ENCODE measurements around the gene CDKN2A.
A peak's percentile ranks its signal among the peaks of the same experiment; 100 is the strongest.

CDKN2A gene

DNA sequence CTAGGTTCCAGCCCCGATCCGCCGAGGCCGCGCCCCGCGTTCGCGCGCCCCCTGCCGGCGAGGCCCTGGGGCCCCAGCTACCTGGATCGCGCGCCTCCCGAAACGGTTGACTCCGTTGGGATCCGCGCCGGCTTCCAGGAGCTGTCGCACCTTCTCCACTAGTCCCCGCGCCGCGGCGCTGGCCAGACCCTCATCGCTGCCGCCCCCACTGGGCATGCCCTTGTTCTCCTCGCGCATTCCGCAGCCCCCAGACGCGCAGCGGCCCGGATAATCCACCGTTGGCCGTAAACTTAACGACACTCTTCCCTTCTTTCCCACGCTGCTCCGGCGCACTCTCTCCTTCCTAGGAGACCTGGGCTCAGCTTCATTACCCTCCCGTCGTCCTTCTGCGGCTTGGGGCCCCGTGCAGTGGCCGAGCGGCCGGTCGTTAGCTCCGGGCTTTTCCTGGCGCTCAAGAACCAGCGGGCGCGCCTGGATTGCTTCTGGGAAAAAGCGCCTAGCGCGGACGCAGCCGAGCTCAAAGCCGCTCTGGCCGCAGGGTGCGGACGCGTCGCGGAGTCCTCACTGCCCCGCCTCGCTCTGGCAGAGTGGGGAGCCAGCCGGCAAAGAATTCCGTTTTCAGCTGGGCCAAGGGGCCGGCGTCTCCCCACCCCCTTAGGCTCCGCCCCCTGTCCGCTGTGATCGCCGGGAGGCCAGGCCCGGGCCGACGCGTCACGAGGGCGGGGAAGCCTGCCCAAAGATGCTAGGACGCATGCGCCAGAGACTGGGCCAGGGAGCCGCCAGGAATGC is 14.7 kb upstream of the CDKN2A start, which contains the start of gene CDKN2B:
TSS of gene CDKN2B (minus strand) at position 589 of the 789 bp plus-strand sequence. CDS start at position 237, 352 bp downstream.
- H3K4me3 ChIP-seq (ENCODE audit: low read depth, low read length) = peak within 1 kb of the TSS; percentile 89
- DNase-seq (ENCODE audit: low read depth) = peak; percentile 84

DNA sequence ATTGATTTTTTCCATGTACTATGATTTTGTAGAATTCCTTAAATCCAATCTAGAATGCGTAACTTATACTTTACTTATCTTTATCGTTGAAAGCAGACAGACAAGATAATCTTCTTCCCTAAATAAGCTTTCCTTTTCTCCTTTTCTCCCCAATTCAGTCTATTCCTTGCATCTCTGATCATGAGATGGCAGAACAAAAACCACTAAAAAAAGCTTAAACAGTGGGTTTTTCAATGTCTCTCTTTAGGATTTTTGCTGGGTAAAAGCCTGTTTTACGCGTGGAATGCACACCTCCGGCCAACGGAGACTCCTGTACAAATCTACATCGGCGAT is 14.2 kb upstream of the CDKN2A start:
- H3K4me3 ChIP-seq (ENCODE audit: low read depth, low read length) = peak overlapping the region; percentile 89
- no peak for DNase-seq (ENCODE audit: low read depth)

DNA sequence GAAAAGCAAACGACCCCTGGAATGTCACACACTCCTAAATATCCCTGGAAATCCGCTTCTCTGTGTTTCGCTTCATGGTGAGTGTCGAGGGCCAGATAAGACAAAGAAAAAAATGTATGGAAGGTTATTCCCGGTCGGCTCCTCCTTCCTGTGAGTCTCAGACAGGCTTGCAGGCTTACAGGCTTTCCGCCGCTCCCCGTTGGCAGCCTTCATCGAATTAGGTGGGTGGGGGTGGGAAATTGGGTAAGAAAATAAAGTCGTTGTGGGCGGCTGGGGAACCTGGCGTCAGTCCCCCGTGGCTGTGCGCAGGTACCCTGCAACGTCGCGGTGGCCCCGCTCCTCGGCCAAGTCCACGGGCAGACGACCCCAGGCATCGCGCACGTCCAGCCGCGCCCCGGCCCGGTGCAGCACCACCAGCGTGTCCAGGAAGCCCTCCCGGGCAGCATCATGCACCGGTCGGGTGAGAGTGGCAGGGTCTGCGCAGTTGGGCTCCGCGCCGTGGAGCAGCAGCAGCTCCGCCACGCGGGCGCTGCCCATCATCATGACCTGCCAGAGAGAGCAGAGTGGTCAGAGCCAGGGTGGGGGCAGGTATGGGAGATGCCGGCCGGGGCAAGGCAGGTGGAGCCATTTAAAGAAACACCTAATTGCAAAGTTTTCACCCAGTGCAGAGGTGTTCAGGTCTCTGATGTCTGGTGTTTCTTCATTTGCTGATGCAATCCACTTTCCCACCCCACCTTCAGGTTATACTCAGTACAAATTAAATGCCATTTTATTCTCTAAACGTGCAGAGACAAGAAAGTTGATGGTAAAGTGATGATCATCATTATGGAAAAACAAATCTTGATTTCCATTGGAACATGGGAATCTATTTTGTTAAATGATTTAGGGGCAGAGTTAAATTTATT is 11.8 kb upstream of the CDKN2A start:
- H3K4me3 ChIP-seq (ENCODE audit: low read depth, low read length) = peak overlapping the region; percentile 89
- no peak for DNase-seq (ENCODE audit: low read depth)

DNA sequence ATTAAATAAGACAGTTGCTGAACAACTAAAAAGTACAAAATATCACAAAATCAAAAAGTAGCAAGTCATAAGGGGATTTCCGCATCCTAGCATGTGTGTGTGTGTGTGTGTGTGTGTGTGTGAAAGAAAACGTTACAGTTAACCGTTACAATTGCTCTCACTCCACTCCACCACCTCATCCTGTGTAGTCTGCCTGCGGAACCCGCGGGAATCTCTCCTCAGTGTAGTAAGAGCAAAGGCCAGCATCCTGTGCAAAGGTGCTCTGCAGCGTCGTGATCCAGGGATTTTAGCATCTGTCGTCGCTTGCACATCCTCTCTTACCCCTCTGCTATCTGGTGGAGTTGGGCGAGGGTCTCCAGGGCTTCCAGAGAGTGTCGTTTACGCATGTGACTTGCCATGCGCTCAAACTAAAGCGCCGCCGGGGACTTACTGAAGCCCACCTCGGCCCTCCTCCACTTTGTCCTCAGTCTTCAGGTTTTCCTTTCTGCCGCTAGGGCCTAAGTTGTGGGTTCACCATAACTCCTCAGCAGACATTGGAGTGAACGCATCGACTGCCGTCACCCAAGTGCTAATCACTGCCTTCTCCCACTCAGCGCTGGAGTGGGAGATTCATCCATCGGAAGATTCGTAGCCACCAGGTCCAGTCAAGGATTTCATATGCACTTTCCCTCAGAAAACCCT is 11.0 kb upstream of the CDKN2A start:
- DNase-seq (ENCODE audit: low read depth) = no peak
- H3K4me3 ChIP-seq (ENCODE audit: low read depth, low read length) = peak overlapping the region; percentile 89

DNA sequence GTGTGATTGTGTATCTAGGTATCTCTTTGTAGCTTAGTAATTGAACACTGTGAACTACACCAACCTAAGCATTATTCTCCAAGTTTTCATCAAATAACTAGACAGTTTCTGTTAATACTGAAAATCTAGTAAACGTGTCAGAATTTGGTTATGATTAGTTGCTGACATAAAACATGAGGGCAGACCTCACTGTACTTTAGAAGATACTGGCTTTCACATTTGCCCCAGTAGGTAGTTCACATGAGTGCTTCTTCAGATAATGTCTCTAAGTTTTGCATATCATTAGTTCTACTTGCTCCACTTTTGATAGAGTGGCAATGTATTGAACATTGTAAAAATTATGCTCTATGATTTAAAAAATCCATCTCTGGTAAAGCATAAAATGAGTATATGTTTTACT is 7.8 kb upstream of the CDKN2A start:
- H3K4me3 ChIP-seq (ENCODE audit: low read depth, low read length) = no peak overlapping the region
- no peak for DNase-seq (ENCODE audit: low read depth)

DNA sequence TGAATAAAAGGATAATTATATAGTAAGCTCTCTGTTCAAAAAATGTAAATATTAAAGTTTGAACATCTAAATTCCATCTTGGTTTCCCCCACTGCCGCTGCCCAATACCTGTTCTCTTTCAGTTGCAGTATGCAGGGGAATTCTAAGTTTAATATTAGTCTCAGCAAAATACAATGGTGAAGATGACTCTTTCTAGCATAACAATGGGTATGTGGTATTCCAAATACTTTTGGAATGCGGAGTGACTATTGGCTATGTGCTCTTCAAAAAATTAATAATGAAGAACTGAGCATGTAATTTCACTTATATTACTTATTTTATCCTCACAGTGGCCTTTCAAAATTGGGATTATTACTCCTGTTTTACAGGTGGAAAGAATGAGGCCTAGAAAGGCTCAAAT is 3.8 kb upstream of the CDKN2A start:
- no peak for DNase-seq (ENCODE audit: low read depth)
- no peak overlapping the region for H3K4me3 ChIP-seq (ENCODE audit: low read depth, low read length)

DNA sequence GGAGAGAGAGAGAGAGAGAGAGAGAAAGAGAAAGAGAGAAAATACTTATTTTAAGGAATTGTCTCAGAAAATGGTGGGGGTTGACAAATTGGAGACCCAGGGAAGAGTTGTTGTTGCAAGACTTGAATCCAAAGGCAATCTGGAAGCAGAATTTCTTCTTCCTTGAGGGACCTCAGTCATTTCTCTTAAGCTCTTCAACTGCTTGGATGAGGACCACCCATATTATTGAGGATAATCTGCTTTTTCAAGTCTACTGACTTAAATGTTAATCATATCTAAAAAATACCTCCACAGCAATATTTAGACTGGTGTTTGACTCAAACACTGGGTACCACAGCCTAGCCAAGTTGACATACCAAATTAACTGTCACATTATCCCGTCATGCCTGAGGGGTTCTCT is 3.3 kb upstream of the CDKN2A start:
- H3K4me3 ChIP-seq (ENCODE audit: low read depth, low read length) = no peak overlapping the region
- DNase-seq (ENCODE audit: low read depth) = no peak

DNA sequence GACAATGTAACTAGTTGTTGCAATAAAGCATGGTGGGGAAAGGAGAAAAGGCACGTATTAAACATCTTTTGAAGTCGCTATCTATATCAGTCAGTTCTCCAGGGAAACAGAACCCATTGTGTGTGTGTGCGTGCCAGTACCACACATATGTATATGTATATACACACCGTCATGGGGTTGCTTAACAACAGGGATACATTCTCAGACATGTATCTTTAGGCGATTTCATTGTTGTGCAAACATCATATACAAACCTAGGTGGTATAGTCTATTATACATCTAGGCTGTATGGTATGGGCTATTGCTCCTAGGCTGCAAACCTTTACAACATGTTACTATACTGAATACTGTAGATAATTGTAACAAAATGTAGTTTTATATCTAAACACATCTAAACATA is 2.7 kb upstream of the CDKN2A start:
- no peak overlapping the region for H3K4me3 ChIP-seq (ENCODE audit: low read depth, low read length)
- no peak for DNase-seq (ENCODE audit: low read depth)

DNA sequence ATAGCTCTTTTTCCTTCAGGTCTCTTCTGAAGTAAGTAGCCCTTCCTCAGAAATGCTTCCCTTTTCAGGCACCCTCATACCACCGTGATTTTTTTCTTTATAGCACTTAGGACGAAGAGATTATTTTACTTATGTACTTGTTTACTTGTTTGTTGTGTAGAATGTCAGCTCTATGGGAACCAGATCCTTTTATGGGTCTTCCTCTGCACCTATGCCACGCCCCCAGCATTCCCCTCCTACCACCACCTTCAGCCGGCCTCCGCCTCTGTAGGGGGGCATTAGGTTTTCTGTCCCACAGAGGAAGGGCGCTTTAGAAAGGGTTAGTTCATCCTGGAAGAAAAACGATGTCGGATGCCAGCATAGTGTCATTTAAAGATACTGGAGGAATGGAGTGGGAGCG is 2.2 kb upstream of the CDKN2A start:
- DNase-seq (ENCODE audit: low read depth) = no peak
- peak overlapping the region; percentile 91 for H3K4me3 ChIP-seq (ENCODE audit: low read depth, low read length)

DNA sequence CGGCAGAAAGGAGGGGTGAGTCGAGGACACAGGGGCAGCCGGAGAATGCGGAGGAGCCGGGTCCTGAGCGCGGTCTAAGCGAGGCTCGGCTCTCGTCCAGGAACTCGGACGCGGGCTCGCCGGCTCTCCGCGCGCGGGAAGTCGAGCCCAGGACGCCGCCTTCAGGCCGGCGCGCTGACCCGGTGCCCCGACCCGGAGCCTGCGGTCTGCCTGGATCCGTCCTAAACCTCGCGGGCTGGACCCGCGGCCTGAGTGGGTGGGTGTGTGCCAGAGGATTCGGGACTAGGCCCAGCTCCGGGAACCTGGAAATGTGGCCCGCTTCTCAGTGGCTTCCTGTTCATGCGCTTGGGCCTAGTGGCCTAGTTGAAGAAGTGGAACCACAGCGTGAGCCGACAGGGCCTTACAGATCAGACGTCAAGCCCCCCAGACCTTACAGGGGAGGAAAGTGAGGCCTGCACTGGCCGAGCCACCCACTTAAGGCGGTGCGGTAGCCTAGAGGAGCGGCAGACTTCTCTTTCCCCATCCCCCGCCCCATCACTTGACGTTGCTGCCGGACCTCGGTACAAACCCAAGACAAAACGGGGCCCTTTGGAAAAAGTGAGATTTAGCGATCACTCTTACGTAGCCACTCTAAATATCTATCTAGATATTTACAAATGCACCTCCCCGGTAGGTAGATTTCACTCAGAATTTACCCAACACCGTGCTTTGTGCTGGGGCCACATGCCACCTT is 1.6 kb upstream of the CDKN2A start:
- H3K4me3 ChIP-seq (ENCODE audit: low read depth, low read length) = peak overlapping the region; percentile 91
- DNase-seq (ENCODE audit: low read depth) = no peak

DNA sequence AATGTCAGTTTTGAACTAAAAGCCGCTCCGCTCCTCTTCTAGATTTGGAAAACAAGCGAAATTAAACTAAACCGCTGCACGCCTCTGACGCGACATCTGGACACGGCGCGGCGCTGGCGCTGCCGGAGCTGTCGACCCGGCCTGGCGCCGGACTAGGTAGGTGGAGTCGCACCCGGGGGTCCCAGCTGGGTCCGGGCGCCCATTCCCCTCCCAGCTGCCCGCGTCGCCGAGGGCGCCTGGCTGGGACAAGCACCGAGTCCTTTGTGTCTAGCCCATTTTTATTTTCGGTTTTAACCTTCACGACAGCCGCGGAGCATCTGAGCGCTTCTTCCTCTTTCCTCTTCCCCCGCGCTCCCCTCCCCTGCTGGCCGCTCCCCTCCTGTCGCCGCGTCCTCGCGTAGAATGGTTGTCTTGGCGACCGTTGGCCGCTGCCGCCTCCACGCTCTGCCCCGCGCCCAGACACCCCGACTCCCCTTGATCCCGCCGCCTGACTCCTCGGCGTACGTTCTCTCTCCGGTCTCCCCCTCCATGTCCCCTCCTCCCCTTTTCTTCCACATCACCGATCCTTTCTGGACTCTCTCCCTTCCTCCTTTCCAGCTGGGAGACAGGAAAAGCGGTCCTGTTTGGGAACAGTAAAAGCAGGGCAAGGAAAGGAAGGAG is 944 bp upstream of the CDKN2A start:
- DNase-seq (ENCODE audit: low read depth) = no peak

DNA sequence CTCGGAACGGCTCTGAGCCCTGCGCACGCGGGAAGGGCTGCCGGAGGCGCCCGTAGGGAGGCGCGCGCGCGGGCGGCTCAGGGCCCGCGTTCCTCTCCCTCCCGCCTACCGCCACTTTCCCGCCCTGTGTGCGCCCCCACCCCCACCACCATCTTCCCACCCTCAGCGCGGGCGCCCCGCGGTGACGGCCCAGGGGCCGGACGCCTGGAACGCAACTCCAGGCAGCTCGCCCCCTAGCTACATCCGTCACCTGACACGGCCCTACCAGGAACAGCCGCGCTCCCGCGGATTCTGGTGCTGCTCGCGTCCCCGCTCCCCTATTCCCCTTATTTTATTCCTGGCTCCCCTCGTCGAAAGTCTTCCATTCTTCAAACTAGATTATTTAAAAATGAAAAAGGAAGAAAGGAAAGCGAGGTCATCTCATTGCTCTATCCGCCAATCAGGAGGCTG is 389 bp upstream of the CDKN2A start, which contains the start of gene CDKN2B-AS1:
TSS of gene CDKN2B-AS1 (plus strand) at position 236 of the 450 bp plus-strand sequence.
- DNase-seq (ENCODE audit: low read depth) = no peak
- peak within 1 kb of the TSS; percentile 91 for H3K4me3 ChIP-seq (ENCODE audit: low read depth, low read length)

More for the DNA sequence above, 944 bp upstream of the CDKN2A start:
- H3K4me3 ChIP-seq (ENCODE audit: low read depth, low read length) = peak overlapping the region; percentile 91

DNA sequence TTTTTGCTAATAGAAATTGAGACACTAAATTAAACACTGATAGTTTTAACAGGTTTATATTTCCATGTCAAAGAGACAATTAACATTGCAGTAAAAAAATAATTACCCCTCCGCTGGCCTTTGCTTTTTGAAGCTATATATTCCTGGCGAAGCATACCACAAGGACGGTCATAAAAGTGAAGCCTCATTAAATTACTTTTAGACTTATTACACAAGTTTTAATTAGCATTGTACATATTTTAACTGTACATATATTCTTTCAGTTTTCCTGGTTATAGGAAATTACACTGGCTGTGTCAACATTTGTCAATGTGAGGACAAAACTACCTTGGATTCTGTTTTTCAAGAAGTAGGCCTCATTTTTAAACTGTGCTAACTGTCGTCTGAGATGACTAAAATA is 1.2 kb downstream of the CDKN2A start:
- peak overlapping the region; percentile 91 for H3K4me3 ChIP-seq (ENCODE audit: low read depth, low read length)
- DNase-seq (ENCODE audit: low read depth) = no peak

DNA sequence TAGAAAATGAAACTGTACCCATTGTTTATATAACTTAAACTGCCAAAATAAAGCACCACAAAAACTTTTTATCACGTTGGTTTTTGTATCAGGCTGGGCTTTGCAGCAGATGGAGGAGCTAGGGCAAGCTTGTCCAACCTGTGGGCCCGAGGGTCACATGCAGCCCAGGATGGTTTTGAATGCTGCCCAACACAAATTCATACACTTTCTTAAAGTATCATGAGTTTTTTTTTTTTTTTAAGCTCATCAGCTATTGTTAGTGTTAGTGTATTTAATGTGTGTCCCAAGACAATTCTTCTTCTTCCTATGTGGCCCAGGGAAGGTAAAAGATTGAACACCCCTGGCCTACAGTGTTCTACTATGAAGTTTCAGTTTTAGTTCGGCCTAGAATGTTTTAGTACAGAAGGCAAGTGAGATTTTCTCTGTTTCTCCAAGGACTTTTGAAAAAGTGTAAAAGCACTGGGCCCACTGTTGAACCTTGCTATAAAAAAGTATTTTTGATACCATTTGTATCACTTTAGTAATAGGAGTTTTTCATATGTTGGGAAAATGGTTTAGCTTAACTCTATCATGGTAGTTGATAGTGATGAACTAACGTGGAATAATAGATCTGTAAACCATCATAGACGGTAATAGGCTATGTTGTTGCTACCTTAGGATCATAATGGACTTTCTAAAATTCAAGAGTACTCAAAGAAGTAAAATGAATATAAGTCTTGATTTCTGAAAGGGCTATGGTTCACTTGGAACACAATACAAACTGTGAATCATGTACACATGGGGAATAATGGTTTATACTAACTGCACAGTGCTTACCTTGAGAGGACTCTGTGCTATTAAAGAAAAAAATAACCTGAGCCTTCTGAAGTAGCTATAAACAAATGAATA is 2.9 kb downstream of the CDKN2A start:
- DNase-seq (ENCODE audit: low read depth) = no peak
- H3K4me3 ChIP-seq (ENCODE audit: low read depth, low read length) = peak overlapping the region; percentile 3

DNA sequence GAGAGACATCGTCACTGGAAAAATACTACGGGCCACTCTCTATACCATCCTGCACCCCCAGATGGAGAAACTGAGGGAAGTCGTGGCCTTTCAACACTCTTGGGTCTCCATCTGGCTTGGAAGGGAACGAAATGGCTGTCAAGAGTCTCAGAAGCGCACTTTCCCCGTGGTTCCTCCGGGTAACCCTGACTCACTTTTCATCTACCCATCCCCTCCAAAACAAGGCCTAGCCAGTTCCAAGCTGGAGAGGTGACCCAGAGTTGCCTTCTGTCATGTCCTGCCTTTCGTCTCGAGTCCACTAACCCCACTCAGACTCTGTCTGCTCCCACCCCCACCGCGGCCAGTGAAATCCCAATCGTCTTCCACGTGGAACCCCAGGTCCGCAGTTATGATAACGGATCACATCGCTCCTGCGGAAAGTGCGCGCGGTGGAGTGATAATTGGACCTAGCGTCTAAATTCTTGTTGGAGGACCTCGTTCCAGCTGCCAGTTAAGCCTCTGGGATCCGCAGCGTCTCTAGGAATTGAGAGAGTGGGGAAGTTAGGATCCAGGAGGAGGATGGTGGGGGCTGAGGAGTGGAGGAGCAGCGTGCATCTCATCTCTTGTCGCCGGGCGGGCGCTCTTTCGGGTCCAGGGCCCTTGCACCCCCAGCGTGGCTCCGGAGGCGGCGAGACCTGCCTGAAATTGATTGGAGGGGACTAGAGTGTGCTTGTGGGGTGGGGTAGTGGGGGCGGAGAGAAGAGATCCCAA is 4.6 kb downstream of the CDKN2A start:
- peak overlapping the region; percentile 9 for H3K4me3 ChIP-seq (ENCODE audit: low read depth, low read length)
- DNase-seq (ENCODE audit: low read depth) = no peak

DNA sequence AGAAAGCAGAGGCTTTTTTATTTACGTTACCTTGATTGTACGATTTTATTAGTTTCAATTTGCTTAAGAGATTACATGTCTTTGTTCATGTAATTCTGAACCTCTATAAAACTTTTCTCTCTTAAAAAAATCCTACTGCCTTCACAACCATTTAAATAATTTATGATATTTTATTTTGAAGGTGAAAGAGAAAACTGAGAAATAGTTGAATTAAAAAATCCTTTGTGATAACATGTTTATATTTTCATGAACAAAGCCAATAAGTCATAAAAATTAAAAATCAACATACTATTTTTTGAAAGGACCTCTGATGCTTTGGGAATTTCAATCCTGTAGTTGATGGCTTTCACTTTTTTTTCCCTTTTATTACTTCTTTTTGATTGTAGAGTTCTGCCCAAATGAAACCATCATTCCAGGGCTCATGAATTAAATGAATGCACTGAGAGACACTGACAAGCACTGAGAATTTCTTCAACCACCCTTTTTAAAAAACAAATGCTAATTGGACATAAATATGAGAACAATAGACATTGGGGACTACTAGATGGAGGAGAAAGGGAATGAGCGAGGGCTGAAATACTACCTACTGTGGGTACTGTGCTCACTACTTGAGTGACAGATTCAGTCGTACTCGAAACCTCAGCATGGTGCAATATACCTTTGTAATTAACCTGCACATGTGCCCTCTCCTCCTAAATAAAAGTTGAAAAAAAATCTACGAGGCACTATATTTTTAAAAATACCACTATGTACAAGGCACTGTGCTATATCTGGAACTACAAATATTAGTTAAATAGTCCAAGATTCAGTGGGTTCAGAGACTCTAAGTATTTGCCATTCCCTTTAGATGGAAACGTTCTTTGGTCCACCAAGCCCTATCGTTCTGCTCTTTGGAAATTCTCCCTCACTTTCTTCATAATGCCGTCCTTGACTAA is 5.9 kb downstream of the CDKN2A start:
- DNase-seq (ENCODE audit: low read depth) = no peak
- no peak overlapping the region for H3K4me3 ChIP-seq (ENCODE audit: low read depth, low read length)

Measured in skeletal muscle cell (primary cell).